Measurements from ENCODE around the gene CA10. TPM values are rescaled to one million over a fixed set of nuclear protein-coding genes. Genes with fewer than 3 reads are reported as not detected.

The CA10 gene
- total and polyA plus RNA-seq, 2 donors (not counting 3 experiments of a cell fraction or from before 2014, with no cell fraction given) = not detected

DNA sequence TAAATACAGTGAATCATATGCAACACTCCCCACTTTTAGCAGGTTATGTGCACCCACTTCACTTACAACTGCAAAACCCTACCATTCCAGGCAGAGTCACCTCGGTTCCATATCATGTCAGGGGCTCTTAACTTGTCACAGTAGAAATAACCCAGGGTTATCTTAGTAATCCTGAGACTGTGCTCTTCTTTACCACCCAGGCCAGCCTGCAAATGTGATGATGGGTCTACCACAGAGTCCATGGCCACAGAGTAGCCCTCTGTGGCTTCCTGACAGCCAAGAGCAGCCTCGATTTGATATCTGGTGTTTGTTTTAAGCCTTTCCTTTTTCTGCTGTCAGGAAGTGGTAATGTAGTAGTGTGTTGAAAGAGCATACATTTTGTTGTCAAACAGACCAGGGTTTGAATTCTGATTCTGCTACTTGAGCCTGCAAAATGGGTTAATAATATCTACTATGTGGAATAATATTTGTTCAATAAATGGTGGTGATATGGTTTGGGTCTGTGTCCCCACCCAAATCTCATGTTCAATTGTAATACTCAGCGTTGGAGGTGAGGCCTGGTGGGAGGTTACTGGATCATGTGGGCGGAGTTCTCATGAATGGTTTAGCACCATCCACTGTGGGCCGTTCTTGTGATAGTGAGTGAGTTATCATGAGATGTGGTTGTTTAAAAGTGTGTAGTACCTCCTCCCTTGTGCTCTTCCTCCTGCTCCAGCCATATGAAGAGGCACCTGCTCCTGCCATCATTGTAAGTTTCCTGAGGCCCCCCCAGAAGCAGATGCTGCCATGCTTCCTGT lies 481.6 kb downstream of the CA10 start:
- no TSS peak for BruUV-seq (replicated peaks)
- Histone ChIP-seq H3K27ac (ENCODE audit: insufficient read depth, low read depth, low read length) (no peak overlapping the region), H3K9me1 (replicated peaks; ENCODE audit: control insufficient read depth, extremely low read depth, insufficient read depth, low read length) (no peaks in the 10 kb centered on the region), H3K4me3 (replicated peaks in 1 of 3; ENCODE audit: insufficient read depth in 1 of 3, low read depth in 1 of 3, low read length in 3 of 3) (no peak overlapping the region), H3K9ac (replicated peaks; ENCODE audit: extremely low read depth, insufficient read depth, low read length) (no peak overlapping the region), H3K36me3 (ENCODE audit: control insufficient read depth in 2 of 2, extremely low read depth in 1 of 2, insufficient read depth in 2 of 2, low read length in 2 of 2) (no peaks in the 10 kb centered on the region), H3K4me2 (ENCODE audit: insufficient read depth, low read length) (no peak overlapping the region), H2AFZ (ENCODE audit: low read depth, low read length) (no peak overlapping the region), H3K27me3 (ENCODE audit: control insufficient read depth in 2 of 2, insufficient read depth in 2 of 2, low read length in 2 of 2) (no peaks in the 10 kb centered on the region), H3K9me3 (replicated peaks; ENCODE audit: control insufficient read depth, insufficient read depth, low read length) (no peaks in the 10 kb centered on the region), H4K20me1 (replicated peaks; ENCODE audit: control insufficient read depth, extremely low read depth, insufficient read depth, low read length) (no peaks in the 10 kb centered on the region), H3K4me1 (ENCODE audit: control insufficient read depth, extremely low read depth, insufficient read depth, low read length) (no peaks in the 10 kb centered on the region), H3K79me2 (ENCODE audit: control insufficient read depth, insufficient read depth, low read length) (no peaks in the 10 kb centered on the region)
- CTCF ChIA-PET = no interaction called here
- POLR2A ChIA-PET = no interaction called here
- dilution Hi-C loops (cut with MboI; ENCODE audit: extremely low pct_ligation_motif_present, low sequenced_read_pairs) (no loop called here), intact Hi-C loops (cut with micrococcal nuclease) (no loop called here)
- TF ChIP-seq POLR2AphosphoS5 (IDR thresholded peaks at IDR 0.05; ENCODE audit: insufficient read depth, low read depth, low read length) (no peak), EZH2 (IDR thresholded peaks at IDR 0.05; ENCODE audit: borderline replicate concordance, low read depth, low read length, severe bottlenecking) (no peak), POLR2A (IDR thresholded peaks at IDR 0.05; ENCODE audit: low read depth, low read length) (no peak), GATA2 (IDR thresholded peaks at IDR 0.05; ENCODE audit: insufficient read depth, insufficient read length, low read depth, low read length) (no peak), JUN (IDR thresholded peaks at IDR 0.05; ENCODE audit: borderline replicate concordance, insufficient read depth, insufficient read length, low read depth) (no peak), FOS (IDR thresholded peaks at IDR 0.05; ENCODE audit: borderline replicate concordance, insufficient read depth, low read length) (no peak), MYC (IDR thresholded peaks at IDR 0.05; ENCODE audit: low read depth, low read length) (no peak)
- TF ChIP-seq, protein P1, sequence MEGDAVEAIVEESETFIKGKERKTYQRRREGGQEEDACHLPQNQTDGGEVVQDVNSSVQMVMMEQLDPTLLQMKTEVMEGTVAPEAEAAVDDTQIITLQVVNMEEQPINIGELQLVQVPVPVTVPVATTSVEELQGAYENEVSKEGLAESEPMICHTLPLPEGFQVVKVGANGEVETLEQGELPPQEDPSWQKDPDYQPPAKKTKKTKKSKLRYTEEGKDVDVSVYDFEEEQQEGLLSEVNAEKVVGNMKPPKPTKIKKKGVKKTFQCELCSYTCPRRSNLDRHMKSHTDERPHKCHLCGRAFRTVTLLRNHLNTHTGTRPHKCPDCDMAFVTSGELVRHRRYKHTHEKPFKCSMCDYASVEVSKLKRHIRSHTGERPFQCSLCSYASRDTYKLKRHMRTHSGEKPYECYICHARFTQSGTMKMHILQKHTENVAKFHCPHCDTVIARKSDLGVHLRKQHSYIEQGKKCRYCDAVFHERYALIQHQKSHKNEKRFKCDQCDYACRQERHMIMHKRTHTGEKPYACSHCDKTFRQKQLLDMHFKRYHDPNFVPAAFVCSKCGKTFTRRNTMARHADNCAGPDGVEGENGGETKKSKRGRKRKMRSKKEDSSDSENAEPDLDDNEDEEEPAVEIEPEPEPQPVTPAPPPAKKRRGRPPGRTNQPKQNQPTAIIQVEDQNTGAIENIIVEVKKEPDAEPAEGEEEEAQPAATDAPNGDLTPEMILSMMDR (IDR thresholded peaks at IDR 0.05; ENCODE audit: extremely low read depth in 1 of 2, insufficient read depth in 1 of 2, low read depth in 1 of 2, low read length in 2 of 2) = no peak
- TF ChIP-seq, protein P2, sequence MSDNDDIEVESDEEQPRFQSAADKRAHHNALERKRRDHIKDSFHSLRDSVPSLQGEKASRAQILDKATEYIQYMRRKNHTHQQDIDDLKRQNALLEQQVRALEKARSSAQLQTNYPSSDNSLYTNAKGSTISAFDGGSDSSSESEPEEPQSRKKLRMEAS (IDR thresholded peaks at IDR 0.05; ENCODE audit: insufficient read depth, insufficient read length) = no peak
- no peak for DNase-seq (ENCODE audit: low read depth, low spot score)
- FAIRE-seq = no peak
